ENCODE results near the gene LIPE. TPM values are rescaled to one million over a fixed set of nuclear protein-coding genes. Genes with fewer than 3 reads are reported as not detected.

LIPE gene
- total RNA-seq, 1 donor from 2014 or later = 8.4 TPM

GRCh38 chr19:42355896-42356295, 71.3 kb downstream of the LIPE start:
- H3K9me3 Mint-ChIP-seq (ENCODE audit: unreplicated experiment) = no peaks in the 10 kb centered on the region
- TF ChIP-seq, protein P1, sequence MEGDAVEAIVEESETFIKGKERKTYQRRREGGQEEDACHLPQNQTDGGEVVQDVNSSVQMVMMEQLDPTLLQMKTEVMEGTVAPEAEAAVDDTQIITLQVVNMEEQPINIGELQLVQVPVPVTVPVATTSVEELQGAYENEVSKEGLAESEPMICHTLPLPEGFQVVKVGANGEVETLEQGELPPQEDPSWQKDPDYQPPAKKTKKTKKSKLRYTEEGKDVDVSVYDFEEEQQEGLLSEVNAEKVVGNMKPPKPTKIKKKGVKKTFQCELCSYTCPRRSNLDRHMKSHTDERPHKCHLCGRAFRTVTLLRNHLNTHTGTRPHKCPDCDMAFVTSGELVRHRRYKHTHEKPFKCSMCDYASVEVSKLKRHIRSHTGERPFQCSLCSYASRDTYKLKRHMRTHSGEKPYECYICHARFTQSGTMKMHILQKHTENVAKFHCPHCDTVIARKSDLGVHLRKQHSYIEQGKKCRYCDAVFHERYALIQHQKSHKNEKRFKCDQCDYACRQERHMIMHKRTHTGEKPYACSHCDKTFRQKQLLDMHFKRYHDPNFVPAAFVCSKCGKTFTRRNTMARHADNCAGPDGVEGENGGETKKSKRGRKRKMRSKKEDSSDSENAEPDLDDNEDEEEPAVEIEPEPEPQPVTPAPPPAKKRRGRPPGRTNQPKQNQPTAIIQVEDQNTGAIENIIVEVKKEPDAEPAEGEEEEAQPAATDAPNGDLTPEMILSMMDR (IDR thresholded peaks at IDR 0.05) = no peak
- no peak for DNase-seq (ENCODE audit: extremely low spot score, unreplicated experiment)
- H3K4me3 Mint-ChIP-seq (ENCODE audit: unreplicated experiment) = no peak overlapping the region
- H3K27ac Mint-ChIP-seq (ENCODE audit: unreplicated experiment) = no peak overlapping the region
- peaks cover under 1% of the 10 kb centered on the region for H3K4me1 Mint-ChIP-seq (ENCODE audit: unreplicated experiment)
- H3K27me3 Mint-ChIP-seq (ENCODE audit: unreplicated experiment) = no peaks in the 10 kb centered on the region
- peaks cover 25% of the 10 kb centered on the region for H3K36me3 Mint-ChIP-seq (ENCODE audit: unreplicated experiment)

- DNase-seq (ENCODE audit: extremely low spot score, unreplicated experiment) = no peak
- Mint-ChIP-seq H3K4me1 (ENCODE audit: unreplicated experiment) (no peaks in the 10 kb centered on the region), H3K27ac (ENCODE audit: unreplicated experiment) (no peak overlapping the region), H3K36me3 (ENCODE audit: unreplicated experiment) (peaks cover 30% of the 10 kb centered on the region), H3K27me3 (ENCODE audit: unreplicated experiment) (no peaks in the 10 kb centered on the region), H3K4me3 (ENCODE audit: unreplicated experiment) (no peak overlapping the region), H3K9me3 (ENCODE audit: unreplicated experiment) (no peaks in the 10 kb centered on the region)
- TF ChIP-seq, protein P1 (IDR thresholded peaks at IDR 0.05) = no peak
Measured at GRCh38 chr19:42353341-42354015, 73.7 kb downstream of the LIPE start.

DNA sequence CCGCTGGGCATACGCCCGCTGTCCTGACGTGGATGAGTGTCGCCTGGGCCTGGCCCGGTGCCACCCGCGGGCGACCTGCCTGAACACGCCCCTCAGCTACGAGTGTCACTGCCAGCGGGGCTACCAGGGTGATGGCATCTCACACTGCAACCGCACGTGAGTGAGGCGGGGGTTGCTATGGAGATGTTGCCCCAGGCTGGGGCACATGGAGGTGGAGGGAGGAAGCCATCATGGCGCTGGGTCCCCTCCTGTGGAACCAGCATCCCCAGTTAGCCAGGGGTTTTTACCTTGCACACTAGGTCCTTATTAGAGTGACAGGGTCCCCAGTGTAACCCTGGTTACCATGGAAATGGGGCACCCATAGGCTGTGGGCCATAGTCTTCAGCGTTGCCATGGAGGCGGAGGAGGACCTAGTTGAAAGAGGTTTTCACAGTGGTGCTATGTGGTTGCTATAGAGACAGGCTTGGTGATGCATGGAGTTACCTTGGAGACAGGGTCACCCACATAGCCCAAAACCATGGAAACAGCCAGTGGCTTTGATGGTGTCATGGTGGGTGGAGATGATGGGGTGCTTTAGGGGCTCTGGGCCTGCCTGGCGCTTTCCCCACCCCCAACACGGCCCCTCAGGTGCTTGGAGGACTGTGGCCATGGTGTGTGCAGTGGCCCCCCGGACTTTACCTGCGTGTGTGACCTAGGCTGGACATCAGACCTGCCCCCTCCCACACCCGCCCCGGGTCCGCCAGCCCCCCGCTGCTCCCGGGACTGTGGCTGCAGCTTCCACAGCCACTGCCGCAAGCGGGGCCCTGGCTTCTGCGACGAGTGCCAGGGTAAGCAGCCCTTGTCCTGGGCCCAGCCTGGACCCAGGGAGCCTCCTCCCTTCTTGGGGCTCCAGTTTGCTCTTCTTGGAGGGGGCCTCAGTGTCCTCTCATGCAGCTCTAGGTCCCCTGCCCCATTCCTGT, 74.6 kb downstream of the LIPE start:
- H3K4me1 Mint-ChIP-seq (ENCODE audit: unreplicated experiment) = no peaks in the 10 kb centered on the region
- H3K4me3 Mint-ChIP-seq (ENCODE audit: unreplicated experiment) = no peak overlapping the region
- no peak for DNase-seq (ENCODE audit: extremely low spot score, unreplicated experiment)

More for the DNA sequence above, 74.6 kb downstream of the LIPE start:
- no peaks in the 10 kb centered on the region for H3K9me3 Mint-ChIP-seq (ENCODE audit: unreplicated experiment)
- TF ChIP-seq, protein P1 (IDR thresholded peaks at IDR 0.05) = no peak
- H3K36me3 Mint-ChIP-seq (ENCODE audit: unreplicated experiment) = peaks cover 31% of the 10 kb centered on the region
- no peak overlapping the region for H3K27ac Mint-ChIP-seq (ENCODE audit: unreplicated experiment)
- no peaks in the 10 kb centered on the region for H3K27me3 Mint-ChIP-seq (ENCODE audit: unreplicated experiment)

Other genes with a start within 250 kb of the LIPE start
- gene DEDD2, start 209.7 kb downstream of the LIPE start, total RNA-seq = 21.0 and 27.4 TPM in 2 replicates
- 9.9 and 11.9 TPM in 2 replicates for gene ZNF526, start 207.1 kb downstream of the LIPE start, total RNA-seq
- gene GSK3A, start 184.8 kb downstream of the LIPE start, total RNA-seq = 45.4 and 52.3 TPM in 2 replicates
- gene ERF, start 172.3 kb downstream of the LIPE start, total RNA-seq = 66.8 and 75.3 TPM in 2 replicates
- gene CIC, start 158.1 kb downstream of the LIPE start, total RNA-seq = 115 and 122 TPM in 2 replicates
- gene PRR19, start 125.3 kb downstream of the LIPE start, total RNA-seq = 2.0 and 2.2 TPM in 2 replicates
- 44.4 and 47.2 TPM in 2 replicates for gene PAFAH1B3, start 124.8 kb downstream of the LIPE start, total RNA-seq
- gene TMEM145, start 114.1 kb downstream of the LIPE start, total RNA-seq = 0.21 and 0.78 TPM in 2 replicates
- gene MEGF8, start 101.8 kb downstream of the LIPE start, total RNA-seq = 75.7 and 80.9 TPM in 2 replicates
- not detected in 2 replicates for gene CNFN, start 37.1 kb downstream of the LIPE start, total RNA-seq
- gene CXCL17, start 15.6 kb upstream of the LIPE start, total RNA-seq = not detected in 2 replicates
- gene CEACAM1, start 101.1 kb upstream of the LIPE start, total RNA-seq = not detected in 2 replicates
- gene CEACAM8, start 167.5 kb upstream of the LIPE start, total RNA-seq = not detected in 2 replicates

Data from osteocyte (in vitro differentiated cells).